GM10266 (cell line): ENCODE measurements around the gene LY6G6F.
"Not testable (repeated sequence)": the region's sequence is repeated elsewhere in the genome, so short reads cannot be mapped to it uniquely, and the experiment has no call there.

Source experiments
- DNase-seq: peaks from one replicate; pipeline ENCODE4 v3.0.0; 2012; ENCODE audit errors: extremely low spot score
- CTCF ChIP-seq: IDR thresholded peaks from 2 replicates; pipeline ENCODE4 v1.5.1; 2012; ENCODE audit warnings: mild to moderate bottlenecking, low read depth; ENCODE audit not compliant: control insufficient read depth, insufficient read depth; ENCODE audit errors: missing control alignments

LY6G6F gene

GRCh38 chr6:31707701-31708100 lies 1.0 kb downstream of the LY6G6F start:
- DNase-seq = no peak
- no peak for TF ChIP-seq CTCF

GRCh38 chr6:31708224-31708623 lies 1.6 kb downstream of the LY6G6F start:
- no peak for DNase-seq
- TF ChIP-seq CTCF = no peak

DNA sequence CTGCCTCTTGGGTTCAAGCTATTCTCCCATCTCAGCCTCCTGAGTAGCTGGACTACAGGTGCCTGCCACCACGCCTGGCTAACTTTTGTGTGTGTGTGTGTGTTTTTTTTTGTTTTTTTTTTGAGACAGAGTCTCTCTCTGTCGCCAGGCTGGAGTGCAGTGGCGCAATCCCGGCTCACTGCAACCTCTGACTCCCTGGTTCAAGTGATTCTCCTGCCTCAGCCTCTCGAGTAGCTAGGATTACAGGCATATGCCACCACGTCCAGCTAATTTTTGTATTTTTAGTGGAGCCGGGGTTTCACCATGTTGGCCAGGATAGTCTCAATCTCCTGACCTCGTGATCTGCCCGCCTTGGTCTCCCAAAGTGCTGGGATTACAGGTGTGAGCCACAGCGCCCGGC lies 2.5 kb downstream of the LY6G6F start:
- not testable (repeated sequence) for DNase-seq

DNA sequence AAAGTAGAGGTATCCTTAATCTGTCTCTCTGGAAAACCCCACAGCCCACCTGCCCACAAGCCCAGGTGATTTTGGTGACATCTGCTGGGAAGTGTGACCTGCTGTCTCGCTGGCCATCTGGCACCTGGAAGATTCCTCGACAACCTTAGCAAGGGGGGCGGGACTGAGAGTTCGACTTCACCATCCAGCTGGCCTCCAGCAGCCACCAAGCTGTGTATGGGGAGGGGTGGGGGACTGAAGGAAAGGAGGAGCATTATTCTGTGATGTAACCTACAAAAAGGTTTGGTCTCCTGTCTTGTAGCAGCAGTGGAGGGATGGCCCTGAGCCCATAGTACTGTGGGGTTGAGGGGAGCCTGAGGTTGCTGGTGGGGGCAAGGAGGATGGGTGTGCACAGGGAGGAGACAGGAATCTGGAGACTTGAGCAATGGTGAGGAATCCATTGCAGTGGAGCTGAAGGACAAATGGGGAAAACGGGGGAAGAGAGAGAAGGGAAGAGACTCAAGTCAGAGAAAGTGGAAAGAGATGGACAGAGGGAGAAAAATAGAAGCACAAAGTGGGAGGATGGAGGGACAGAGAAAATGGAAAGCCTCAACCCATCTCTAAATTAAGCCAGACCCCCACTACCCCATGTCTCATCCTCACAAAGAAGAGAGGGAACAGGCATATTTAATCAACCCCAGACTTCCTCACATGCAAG lies 4.0 kb downstream of the LY6G6F start:
- TF ChIP-seq CTCF = no peak
- DNase-seq = no peak

- no peak for DNase-seq
- TF ChIP-seq CTCF = no peak
Measured at GRCh38 chr6:31711233-31711632, 4.6 kb downstream of the LY6G6F start.

- no peak for TF ChIP-seq CTCF
- no peak for DNase-seq
Measured at GRCh38 chr6:31712296-31712695, 5.6 kb downstream of the LY6G6F start.

GRCh38 chr6:31713465-31713864 lies 6.8 kb downstream of the LY6G6F start:
- TF ChIP-seq CTCF = no peak
- DNase-seq = no peak
